Measurements from ENCODE around the gene NCS1. TPM values are rescaled to one million over a fixed set of nuclear protein-coding genes. Genes with fewer than 3 reads are reported as not detected.

NCS1 gene
- total and polyA plus RNA-seq, 9 of the 15 experiments (the other 6 are each of a cell fraction or from before 2014, with no cell fraction given): 0.28 to 27.0 (median 9.6) TPM

- TF ChIP-seq NR3C1 (CRISPR knock-in tag; IDR thresholded peaks at IDR 0.05) (no peak), CHCHD3 (CRISPR knock-in tag; IDR thresholded peaks at IDR 0.05) (no peak), ZNF512 (tag; IDR thresholded peaks at IDR 0.05) (no peak), HINFP (tag; conservative IDR thresholded peaks at IDR 0.05; ENCODE audit: low read depth) (peak; percentile 90), ATF6 (CRISPR knock-in tag; IDR thresholded peaks at IDR 0.05) (no peak), ZNF57 (CRISPR knock-in tag; IDR thresholded peaks at IDR 0.05) (0 out of 2 replicates have a peak, but pooled peaks have one; percentile 33), TARDBP (IDR thresholded peaks at IDR 0.05) (no peak), PHF20 (IDR thresholded peaks at IDR 0.05; ENCODE audit: partially characterized antibody) (no peak), ZNF695 (CRISPR knock-in tag; IDR thresholded peaks at IDR 0.05) (peak; percentile 87), HOXB6 (CRISPR knock-in tag; IDR thresholded peaks at IDR 0.05; ENCODE audit: borderline replicate concordance) (no peak), ZNF511 (CRISPR knock-in tag; IDR thresholded peaks at IDR 0.05) (no peak), E2F3 (CRISPR knock-in tag; IDR thresholded peaks at IDR 0.05) (peak; percentile 96), ZMIZ1 (IDR thresholded peaks at IDR 0.05; ENCODE audit: low read depth in 2 of 2, low read length in 2 of 2) (no peak), TBP (optimal IDR thresholded peaks at IDR 0.05; ENCODE audit: low read depth, low read length) (no peak), ZNF274 (IDR thresholded peaks at IDR 0.05; ENCODE audit: borderline replicate concordance, low read depth, low read length) (no peak), L3MBTL2 (IDR thresholded peaks at IDR 0.05) (no peak), ZNF3 (CRISPR knock-in tag; IDR thresholded peaks at IDR 0.05) (no peak), ZNF449 (CRISPR knock-in tag; IDR thresholded peaks at IDR 0.05) (no peak)
These were observed 21.3 kb upstream of the NCS1 start (continued) for GRCh38 chr9:130150779-130151382.

All from K562 (cell line).